ENCODE results near the gene CFHR5.
"Not testable (repeated sequence)": the region's sequence is repeated elsewhere in the genome, so short reads cannot be mapped to it uniquely, and the experiment has no call there.

The CFHR5 gene

GRCh38 chr1:197024460-197024859 lies 47.1 kb downstream of the CFHR5 start:
- no peak for DNase-seq

GRCh38 chr1:197027359-197027758 lies 50.0 kb downstream of the CFHR5 start:
- no peak for DNase-seq

GRCh38 chr1:197029749-197030148 lies 52.4 kb downstream of the CFHR5 start:
- no peak for DNase-seq

- DNase-seq, result not testable (repeated sequence)
Observed at GRCh38 chr1:197034631-197035339, 57.4 kb downstream of the CFHR5 start.

- no peak for DNase-seq
Observed at GRCh38 chr1:197036861-197037260, 59.5 kb downstream of the CFHR5 start.

GRCh38 chr1:197041486-197042353 lies 64.4 kb downstream of the CFHR5 start:
- DNase-seq, result no peak

GRCh38 chr1:197042676-197043341 lies 65.5 kb downstream of the CFHR5 start:
- peak in 1 of 2 experiments; percentile 64 for DNase-seq

GRCh38 chr1:197049100-197049499 lies 71.7 kb downstream of the CFHR5 start:
- no peak for DNase-seq
